Measurements from ENCODE around the gene ZER1. TPM values are rescaled to one million over a fixed set of nuclear protein-coding genes. Genes with fewer than 3 reads are reported as not detected.

Gene ZER1
- total RNA-seq, 2 experiments from 2014 or later: 11.0 to 15.1 TPM

GRCh38 chr9:128721487-128722010, 50.2 kb downstream of the ZER1 start:
- Histone ChIP-seq H3K9me3 (ENCODE audit: low read length) (no peaks in the 10 kb centered on the region), H2AFZ (ENCODE audit: low read length) (no peak overlapping the region), H3K4me1 (ENCODE audit: insufficient read depth, low read length, poor library complexity, severe bottlenecking) (peaks cover 20% of the 10 kb centered on the region), H3K4me2 (ENCODE audit: low read length) (no peak overlapping the region), H3K4me3 (ENCODE audit: low read depth, low read length, poor library complexity, severe bottlenecking) (no peak overlapping the region), H3K36me3 (ENCODE audit: insufficient read depth, low read length) (no peaks in the 10 kb centered on the region; the same call in 1 of the 2 replicates), H3K27ac (ENCODE audit: low read depth, low read length, poor library complexity, severe bottlenecking) (no peak overlapping the region), H3K9me2 (ENCODE audit: insufficient read depth, low read length) (no peaks in the 10 kb centered on the region), H4K20me1 (ENCODE audit: insufficient read depth, low read length) (no peaks in the 10 kb centered on the region), H3K79me2 (ENCODE audit: insufficient read depth, low read depth, low read length) (peaks cover 5% of the 10 kb centered on the region; the same call in 1 of the 2 replicates)
- BruUV-seq (replicated peaks): no TSS peak
- ChIA-PET POLR2A (no interaction called here), CTCF (ENCODE audit: unreplicated experiment) (interaction anchor here (1.2 kb wide), 1 partner anchor 96 kb away, joined by 4 read pairs; the partner anchor contains the start of gene ENDOG)
- TF ChIP-seq CTCF (conservative IDR thresholded peaks at IDR 0.05; ENCODE audit: low read length): no peak
- TF ChIP-seq EZH2phosphoT487 (IDR thresholded peaks at IDR 0.05; ENCODE audit: borderline replicate concordance, low read depth, low read length): no peak
- intact Hi-C loops (cut with micrococcal nuclease; ENCODE audit: unreplicated experiment): loop anchor here (5.0 to 10.0 kb wide), 4 partner anchors 77 to 264 kb away; partner anchors contain the start of genes ODF2, PHYHD1 and SPTAN1
- DNase-seq (ENCODE audit: low spot score): no peak

GRCh38 chr9:128720841-128721486, 50.8 kb downstream of the ZER1 start:
- intact Hi-C loops (cut with micrococcal nuclease; ENCODE audit: unreplicated experiment): loop anchor here (5.0 to 10.0 kb wide), 4 partner anchors 76 to 264 kb away; partner anchors contain the start of genes ODF2, PHYHD1 and SPTAN1
- H2AFZ ChIP-seq (ENCODE audit: low read length): no peak overlapping the region
- CTCF ChIA-PET (ENCODE audit: unreplicated experiment): no interaction called here

More at GRCh38 chr9:128720841-128721486, 50.8 kb downstream of the ZER1 start:
- H3K36me3 ChIP-seq (ENCODE audit: insufficient read depth, low read length): no peaks in the 10 kb centered on the region; the same call in 1 of the 2 replicates
- POLR2A ChIA-PET: no interaction called here
- H3K27ac ChIP-seq (ENCODE audit: low read depth, low read length, poor library complexity, severe bottlenecking): no peak overlapping the region
- TF ChIP-seq EZH2phosphoT487 (IDR thresholded peaks at IDR 0.05; ENCODE audit: borderline replicate concordance, low read depth, low read length): no peak
- no peak for TF ChIP-seq CTCF (conservative IDR thresholded peaks at IDR 0.05; ENCODE audit: low read length)
- H3K4me3 ChIP-seq (ENCODE audit: low read depth, low read length, poor library complexity, severe bottlenecking): no peak overlapping the region
- no peaks in the 10 kb centered on the region for H4K20me1 ChIP-seq (ENCODE audit: insufficient read depth, low read length)
- no peak overlapping the region for H3K4me2 ChIP-seq (ENCODE audit: low read length)
- H3K9me2 ChIP-seq (ENCODE audit: insufficient read depth, low read length): no peaks in the 10 kb centered on the region
- peaks cover 5% of the 10 kb centered on the region; the same call in 1 of the 2 replicates for H3K79me2 ChIP-seq (ENCODE audit: insufficient read depth, low read depth, low read length)
- no peak for DNase-seq (ENCODE audit: low spot score)
- peaks cover 20% of the 10 kb centered on the region for H3K4me1 ChIP-seq (ENCODE audit: insufficient read depth, low read length, poor library complexity, severe bottlenecking)
- H3K9me3 ChIP-seq (ENCODE audit: low read length): no peaks in the 10 kb centered on the region
- BruUV-seq (replicated peaks): TSS peak; percentile 62

Measured in OCI-LY7 (cell line).